GM21381 (cell line): ENCODE data around the gene MIPOL1.
"Not testable (repeated sequence)": the region's sequence is repeated elsewhere in the genome, so short reads cannot be mapped to it uniquely, and the experiment has no call there.

ENCODE experiments used
- ATAC-seq: cut with Tn5 transposase; IDR thresholded peaks from one replicate; pipeline ENCODE4 v1.9.1; 2021; ENCODE audit warnings: mild to moderate bottlenecking, moderate library complexity; ENCODE audit not compliant: unreplicated experiment

Gene MIPOL1

GRCh38 chr14:37443461-37443860, 245.7 kb downstream of the MIPOL1 start:
- no peak for ATAC-seq

- no peak for ATAC-seq
Measured at GRCh38 chr14:37447883-37448391, 250.2 kb downstream of the MIPOL1 start.

GRCh38 chr14:37452323-37452722, 254.6 kb downstream of the MIPOL1 start:
- ATAC-seq: no peak

- no peak for ATAC-seq
Measured at GRCh38 chr14:37453985-37454384, 256.2 kb downstream of the MIPOL1 start.

GRCh38 chr14:37457334-37457733, 259.6 kb downstream of the MIPOL1 start:
- no peak for ATAC-seq

GRCh38 chr14:37462426-37462825, 264.7 kb downstream of the MIPOL1 start:
- ATAC-seq: not testable (repeated sequence)

- ATAC-seq: no peak
Measured at GRCh38 chr14:37464192-37464858, 266.6 kb downstream of the MIPOL1 start.

- no peak for ATAC-seq
Measured at GRCh38 chr14:37466003-37466622, 268.4 kb downstream of the MIPOL1 start.

- no peak for ATAC-seq
Measured at GRCh38 chr14:37466623-37467088, 268.9 kb downstream of the MIPOL1 start.

GRCh38 chr14:37469650-37470049, 271.9 kb downstream of the MIPOL1 start:
- ATAC-seq: no peak

- no peak for ATAC-seq
Measured at GRCh38 chr14:37470251-37470650, 272.5 kb downstream of the MIPOL1 start.

GRCh38 chr14:37472906-37473305, 275.2 kb downstream of the MIPOL1 start:
- no peak for ATAC-seq

- ATAC-seq: no peak
Measured at GRCh38 chr14:37474191-37474590, 276.5 kb downstream of the MIPOL1 start.

- ATAC-seq: no peak
Measured at GRCh38 chr14:37480446-37481290, 282.9 kb downstream of the MIPOL1 start.

- no peak for ATAC-seq
Measured at GRCh38 chr14:37482428-37482827, 284.7 kb downstream of the MIPOL1 start.

GRCh38 chr14:37483672-37484071, 285.9 kb downstream of the MIPOL1 start:
- no peak for ATAC-seq

- no peak for ATAC-seq
Measured at GRCh38 chr14:37490607-37491006, 292.9 kb downstream of the MIPOL1 start.

- ATAC-seq: no peak
Measured at GRCh38 chr14:37491076-37491475, 293.3 kb downstream of the MIPOL1 start.

- no peak for ATAC-seq
Measured at GRCh38 chr14:37493606-37494005, 295.9 kb downstream of the MIPOL1 start.

GRCh38 chr14:37497422-37497821, 299.7 kb downstream of the MIPOL1 start:
- no peak for ATAC-seq

GRCh38 chr14:37501877-37502276, 304.1 kb downstream of the MIPOL1 start:
- no peak for ATAC-seq
